ENCODE measurements around the gene ATP8A2. TPM values are rescaled to one million over a fixed set of nuclear protein-coding genes. Genes with fewer than 3 reads are reported as not detected.

The ATP8A2 gene
- total RNA-seq, 1 experiment from 2014 or later = 5.2 TPM

DNA sequence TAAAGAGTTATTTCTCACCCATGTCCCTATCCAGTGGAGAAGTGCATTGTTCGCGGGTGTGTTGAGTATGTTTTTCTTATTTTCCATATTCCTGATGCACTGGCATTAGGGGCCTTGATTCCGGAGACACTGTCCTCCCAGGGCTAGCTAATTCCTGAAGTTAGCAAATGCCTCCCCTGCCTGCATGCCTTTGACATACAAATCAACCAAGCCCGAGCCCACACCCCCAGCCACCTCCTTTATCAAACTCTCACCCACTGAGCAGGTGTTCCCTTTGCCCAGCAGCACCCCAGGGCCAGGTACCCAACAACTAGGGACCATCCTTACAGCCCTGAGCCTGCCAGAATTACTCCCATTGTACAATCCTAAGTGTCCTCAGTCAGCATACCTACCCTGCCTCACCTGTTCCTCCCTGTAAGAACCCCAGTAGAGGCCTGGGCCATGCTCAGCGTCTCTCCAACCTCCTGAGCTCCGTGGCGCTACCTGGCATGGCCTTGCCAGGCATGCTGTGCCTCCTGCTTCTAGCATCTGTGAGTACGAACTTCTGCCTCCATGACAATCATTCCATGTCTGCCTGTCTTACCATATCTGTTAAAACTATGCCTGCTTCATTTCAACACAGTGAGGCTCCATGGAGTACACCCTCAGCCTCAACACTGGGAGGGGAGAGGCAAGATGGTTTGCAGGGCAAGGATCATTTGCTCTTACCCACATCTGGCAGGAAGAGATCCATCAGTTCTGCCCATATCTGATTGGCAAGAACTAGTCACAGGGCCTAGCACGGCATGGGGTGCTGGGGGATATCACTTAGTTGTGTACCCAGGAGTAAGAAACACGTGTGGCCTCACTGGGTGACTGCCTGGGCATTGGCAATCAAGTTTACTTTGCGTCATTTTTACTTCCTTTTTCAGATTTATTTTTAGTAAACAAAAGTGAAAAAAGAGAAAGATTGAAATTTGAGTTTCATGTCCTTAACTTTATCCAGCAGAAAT lies 476.2 kb downstream of the ATP8A2 start:
- TF ChIP-seq TP53 (CRISPR knock-in tag; IDR thresholded peaks at IDR 0.05) (no peak), TEAD1 (CRISPR knock-in tag; IDR thresholded peaks at IDR 0.05) (no peak), OVOL2 (CRISPR knock-in tag; IDR thresholded peaks at IDR 0.05; ENCODE audit: borderline replicate concordance) (no peak), CREM (CRISPR knock-in tag; IDR thresholded peaks at IDR 0.05) (no peak), ZNF416 (CRISPR knock-in tag; IDR thresholded peaks at IDR 0.05) (no peak), CBFB (CRISPR knock-in tag; IDR thresholded peaks at IDR 0.05; ENCODE audit: low read depth) (no peak), IRF2 (CRISPR knock-in tag; IDR thresholded peaks at IDR 0.05; ENCODE audit: borderline replicate concordance, low read depth) (no peak)
- TF ChIP-seq, protein P1, sequence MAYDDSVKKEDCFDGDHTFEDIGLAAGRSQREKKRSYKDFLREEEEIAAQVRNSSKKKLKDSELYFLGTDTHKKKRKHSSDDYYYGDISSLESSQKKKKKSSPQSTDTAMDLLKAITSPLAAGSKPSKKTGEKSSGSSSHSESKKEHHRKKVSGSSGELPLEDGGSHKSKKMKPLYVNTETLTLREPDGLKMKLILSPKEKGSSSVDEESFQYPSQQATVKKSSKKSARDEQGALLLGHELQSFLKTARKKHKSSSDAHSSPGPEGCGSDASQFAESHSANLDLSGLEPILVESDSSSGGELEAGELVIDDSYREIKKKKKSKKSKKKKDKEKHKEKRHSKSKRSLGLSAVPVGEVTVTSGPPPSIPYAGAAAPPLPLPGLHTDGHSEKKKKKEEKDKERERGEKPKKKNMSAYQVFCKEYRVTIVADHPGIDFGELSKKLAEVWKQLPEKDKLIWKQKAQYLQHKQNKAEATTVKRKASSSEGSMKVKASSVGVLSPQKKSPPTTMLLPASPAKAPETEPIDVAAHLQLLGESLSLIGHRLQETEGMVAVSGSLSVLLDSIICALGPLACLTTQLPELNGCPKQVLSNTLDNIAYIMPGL (CRISPR knock-in tag; IDR thresholded peaks at IDR 0.05) = no peak
- no peak for DNase-seq (ENCODE audit: low spot score)
- Mint-ChIP-seq H3K9me3 (no peaks in the 10 kb centered on the region), H3K4me3 (no peak overlapping the region), H3K27ac (peak overlapping the region; percentile 7; the same call in 1 of the 2 replicates), H3K36me3 (no peaks in the 10 kb centered on the region), H3K27me3 (ENCODE audit: low read depth) (no peaks in the 10 kb centered on the region; the same call in 1 of the 2 replicates), H3K4me1 (peaks cover 43% of the 10 kb centered on the region)
- POLR2A ChIA-PET = no interaction called here
- CTCF ChIA-PET = interaction anchor here (0.6 to 1.0 kb wide), 2 partner anchors 19 to 177 kb away, joined by 5 read pairs; no protein-coding TSS in a partner anchor
- peak; percentile 65 for ATAC-seq

DNA sequence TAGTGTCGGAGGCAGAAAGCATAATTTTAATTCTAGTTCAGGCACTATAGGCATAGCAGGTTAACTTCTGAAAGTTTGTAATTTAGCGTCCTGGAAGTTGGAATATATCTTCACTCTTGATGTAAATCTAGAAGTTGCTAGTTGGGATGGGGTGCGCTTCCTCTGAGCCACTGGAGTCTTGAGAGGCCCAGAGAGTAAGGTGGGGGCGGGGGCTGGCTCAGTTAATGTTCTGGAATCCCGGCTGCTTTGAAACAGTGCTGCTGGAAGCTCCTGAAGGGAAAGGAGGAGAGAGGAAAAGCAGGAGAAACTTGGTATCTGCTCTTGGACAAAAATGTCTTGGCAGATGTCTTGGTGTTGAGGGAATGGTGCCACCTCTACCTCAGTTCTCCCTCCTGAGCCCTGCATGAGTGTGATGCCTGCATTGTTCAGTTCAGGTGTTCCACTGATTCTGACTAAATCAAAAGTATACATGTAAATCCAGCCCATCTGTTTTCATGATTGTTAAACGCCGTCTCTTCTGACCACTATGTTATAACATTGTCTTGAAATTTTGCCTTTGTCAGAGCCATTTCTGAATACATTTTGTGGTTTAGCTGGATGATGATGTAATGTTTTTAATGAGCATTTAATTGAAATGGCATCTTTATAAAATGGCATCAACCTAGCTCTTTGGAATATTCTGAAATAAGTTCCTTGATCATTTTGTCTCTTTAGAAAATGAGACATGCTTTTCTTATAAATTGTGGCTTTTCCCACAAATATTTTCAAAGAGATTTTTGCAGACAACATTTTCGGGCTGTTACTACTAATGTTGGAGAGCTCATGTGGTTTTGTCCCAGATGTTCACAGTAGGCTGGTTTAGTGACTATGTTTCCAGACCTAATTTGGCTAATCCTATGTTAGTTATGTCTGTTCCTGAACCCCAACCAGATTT lies 477.3 kb downstream of the ATP8A2 start:
- Mint-ChIP-seq H3K27ac (no peak overlapping the region), H3K36me3 (no peaks in the 10 kb centered on the region), H3K4me3 (no peak overlapping the region), H3K9me3 (no peaks in the 10 kb centered on the region), H3K4me1 (peaks cover 43% of the 10 kb centered on the region), H3K27me3 (ENCODE audit: low read depth) (no peaks in the 10 kb centered on the region; the same call in 1 of the 2 replicates)
- ATAC-seq (peak; percentile 61; the same call in 1 of the 2 replicates), DNase-seq (ENCODE audit: low spot score) (no peak)
- POLR2A ChIA-PET = no interaction called here
- CTCF ChIA-PET = interaction anchor here (0.9 kb wide), 1 partner anchor 20 kb away, joined by 3 read pairs; no protein-coding TSS in a partner anchor
- TF ChIP-seq CREB1 (CRISPR knock-in tag; IDR thresholded peaks at IDR 0.05) (no peak), CTCF (IDR thresholded peaks at IDR 0.05) (no peak), KAT7 (CRISPR knock-in tag; IDR thresholded peaks at IDR 0.05; ENCODE audit: borderline replicate concordance) (no peak), ETV6 (CRISPR knock-in tag; IDR thresholded peaks at IDR 0.05) (no peak), GTF2I (CRISPR knock-in tag; conservative IDR thresholded peaks at IDR 0.05) (no peak), ARID4B (CRISPR knock-in tag; IDR thresholded peaks at IDR 0.05; ENCODE audit: borderline replicate concordance) (no peak), ZNF532 (CRISPR knock-in tag; IDR thresholded peaks at IDR 0.05; ENCODE audit: borderline replicate concordance) (no peak)
- TF ChIP-seq, protein P2, sequence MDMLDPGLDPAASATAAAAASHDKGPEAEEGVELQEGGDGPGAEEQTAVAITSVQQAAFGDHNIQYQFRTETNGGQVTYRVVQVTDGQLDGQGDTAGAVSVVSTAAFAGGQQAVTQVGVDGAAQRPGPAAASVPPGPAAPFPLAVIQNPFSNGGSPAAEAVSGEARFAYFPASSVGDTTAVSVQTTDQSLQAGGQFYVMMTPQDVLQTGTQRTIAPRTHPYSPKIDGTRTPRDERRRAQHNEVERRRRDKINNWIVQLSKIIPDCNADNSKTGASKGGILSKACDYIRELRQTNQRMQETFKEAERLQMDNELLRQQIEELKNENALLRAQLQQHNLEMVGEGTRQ (CRISPR knock-in tag; IDR thresholded peaks at IDR 0.05) = no peak

Data from WTC11 (cell line).